GM19239 (cell line): Measurements from ENCODE around the gene GNG3.
"Not testable (repeated sequence)": the region's sequence is repeated elsewhere in the genome, so short reads cannot be mapped to it uniquely, and the experiment has no call there.

Experiments
- DNase-seq: peaks from one replicate; pipeline ENCODE4 v3.0.0; 2011; ENCODE audit warnings: low spot score; ENCODE audit not compliant: insufficient read length
- FAIRE-seq: peaks from 2 replicates; lab custom pipeline; 2011; peaks lifted over from hg19 to GRCh38; lab: Jason Lieb, UNC

Gene GNG3

DNA sequence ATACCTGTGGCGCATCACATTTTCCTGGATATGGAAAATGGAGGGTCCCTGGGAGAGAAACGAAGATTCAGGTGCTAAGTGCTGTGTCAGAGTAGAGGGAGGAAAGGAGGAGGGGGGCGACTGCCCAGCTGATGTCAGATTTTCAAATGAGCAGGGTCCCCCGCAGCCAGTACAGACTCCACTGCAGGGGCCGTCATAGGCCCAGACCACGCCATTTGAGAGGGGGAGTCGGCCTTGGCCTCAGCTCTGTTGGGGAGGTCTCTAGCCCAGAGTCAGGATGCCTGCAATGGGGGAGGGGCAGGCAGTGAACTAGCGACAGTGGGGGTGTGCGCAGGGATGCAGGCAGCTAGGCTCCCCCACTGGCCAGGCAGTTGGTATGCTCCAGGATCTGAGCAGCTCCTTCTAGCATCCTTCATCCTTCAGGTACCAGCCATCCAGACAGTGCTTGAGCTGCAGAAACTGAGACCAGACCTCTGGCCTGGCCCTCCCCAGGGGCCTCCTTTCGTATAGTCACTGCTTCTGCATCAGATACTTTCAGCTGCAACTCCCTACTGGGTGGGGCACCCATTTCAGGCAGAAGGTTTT, at the start of gene GNG3, which contains the start of gene BSCL2:
Gene GNG3 (plus strand): TSS at position 400 of the 585 bp plus-strand sequence. CDS start 620 bp downstream, outside the sequence.
Gene BSCL2 (minus strand): TSS at position 148 of the 585 bp plus-strand sequence. CDS start 229 bp downstream, outside the sequence.
- FAIRE-seq (no peak), DNase-seq (no peak)

GRCh38 chr11:62664405-62665074, 42.9 kb upstream of the GNG3 start:
- FAIRE-seq, result peak; percentile 35
- peak; percentile 65 for DNase-seq

- DNase-seq (peak; percentile 85), FAIRE-seq (peak; percentile 74)
Measured at GRCh38 chr11:62665075-62665598, 42.3 kb upstream of the GNG3 start, which contains the start of the genes C11orf98 and CSKMT. C11orf98 (minus strand) TSS chr11:62665210; CDS start chr11:62665169, 41 bp downstream. CSKMT (plus strand) TSS chr11:62665312; CDS start chr11:62665880, 568 bp downstream.

DNA sequence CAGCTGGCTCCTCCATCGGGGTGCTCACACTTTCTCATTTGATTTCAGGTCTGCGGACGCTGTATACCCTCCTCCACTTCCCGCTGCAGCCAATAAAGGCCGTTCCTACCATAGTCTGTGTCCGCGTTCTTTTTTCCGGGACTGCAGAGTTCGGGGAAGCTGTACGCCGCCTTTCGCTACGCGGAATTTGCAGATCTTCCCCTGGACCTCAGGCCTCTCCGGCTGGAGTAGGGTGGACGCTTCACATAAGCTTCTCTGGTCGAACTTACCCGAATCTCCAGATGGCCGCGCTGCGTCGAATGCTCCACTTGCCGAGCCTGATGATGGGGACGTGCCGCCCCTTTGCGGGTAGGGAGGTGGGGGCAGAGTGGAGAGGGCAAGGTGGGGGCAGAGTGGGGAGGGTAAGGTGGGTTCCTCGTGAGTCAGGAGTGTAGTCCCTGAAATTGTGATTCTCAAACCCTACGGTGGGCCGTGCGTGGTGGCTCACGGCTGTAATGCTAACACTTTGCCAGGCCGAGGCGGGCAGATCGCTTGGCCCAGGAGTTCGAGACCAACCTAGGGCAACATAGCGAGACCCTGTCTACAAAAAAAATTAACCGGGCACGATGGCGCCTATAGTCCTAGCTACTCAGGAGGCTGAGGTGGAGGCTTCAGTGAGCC, 41.7 kb upstream of the GNG3 start:
- no peak for FAIRE-seq
- no peak for DNase-seq

DNA sequence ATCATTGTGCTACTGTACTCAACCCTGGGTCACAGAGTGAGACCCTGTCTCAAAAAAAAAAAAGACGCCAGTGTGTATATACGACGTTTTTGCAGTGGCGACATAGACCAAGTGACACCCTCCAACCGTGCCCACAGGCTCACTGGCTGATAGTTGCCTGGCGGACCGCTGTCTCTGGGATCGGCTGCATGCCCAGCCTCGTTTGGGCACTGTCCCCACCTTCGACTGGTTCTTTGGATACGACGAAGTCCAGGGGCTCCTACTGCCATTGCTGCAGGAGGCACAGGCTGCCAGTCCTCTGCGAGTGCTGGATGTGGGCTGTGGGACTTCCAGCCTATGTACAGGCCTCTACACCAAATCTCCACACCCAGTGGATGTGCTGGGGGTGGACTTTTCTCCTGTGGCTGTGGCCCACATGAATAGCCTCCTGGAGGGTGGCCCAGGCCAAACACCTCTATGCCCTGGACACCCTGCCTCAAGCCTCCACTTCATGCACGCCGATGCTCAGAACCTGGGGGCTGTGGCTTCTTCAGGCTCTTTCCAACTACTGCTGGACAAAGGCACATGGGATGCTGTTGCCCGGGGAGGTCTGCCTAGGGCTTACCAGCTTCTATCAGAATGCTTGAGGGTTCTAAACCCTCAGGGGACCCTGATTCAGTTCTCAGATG, 41.1 kb upstream of the GNG3 start:
- DNase-seq (no peak), FAIRE-seq (no peak)

DNA sequence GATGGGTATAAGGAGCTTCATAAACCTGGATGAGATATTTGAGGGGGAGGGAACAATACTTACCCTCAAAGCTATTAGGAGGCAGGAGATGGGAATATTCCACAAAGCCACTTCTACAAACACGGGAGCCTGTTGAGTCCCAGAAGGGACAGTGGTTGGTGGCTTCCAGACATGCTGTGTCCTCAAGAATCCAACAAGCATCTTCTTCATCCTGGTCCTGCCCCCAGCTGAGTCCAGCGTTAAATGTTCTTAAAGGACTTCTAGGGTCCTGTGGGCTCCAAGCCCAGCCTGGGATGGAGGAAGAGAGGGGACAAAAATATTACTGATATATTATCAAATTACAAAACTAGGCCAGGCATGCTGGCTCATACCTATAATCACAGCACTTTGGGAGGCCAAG, 40.0 kb upstream of the GNG3 start:
- FAIRE-seq, result no peak
- DNase-seq, result no peak

DNA sequence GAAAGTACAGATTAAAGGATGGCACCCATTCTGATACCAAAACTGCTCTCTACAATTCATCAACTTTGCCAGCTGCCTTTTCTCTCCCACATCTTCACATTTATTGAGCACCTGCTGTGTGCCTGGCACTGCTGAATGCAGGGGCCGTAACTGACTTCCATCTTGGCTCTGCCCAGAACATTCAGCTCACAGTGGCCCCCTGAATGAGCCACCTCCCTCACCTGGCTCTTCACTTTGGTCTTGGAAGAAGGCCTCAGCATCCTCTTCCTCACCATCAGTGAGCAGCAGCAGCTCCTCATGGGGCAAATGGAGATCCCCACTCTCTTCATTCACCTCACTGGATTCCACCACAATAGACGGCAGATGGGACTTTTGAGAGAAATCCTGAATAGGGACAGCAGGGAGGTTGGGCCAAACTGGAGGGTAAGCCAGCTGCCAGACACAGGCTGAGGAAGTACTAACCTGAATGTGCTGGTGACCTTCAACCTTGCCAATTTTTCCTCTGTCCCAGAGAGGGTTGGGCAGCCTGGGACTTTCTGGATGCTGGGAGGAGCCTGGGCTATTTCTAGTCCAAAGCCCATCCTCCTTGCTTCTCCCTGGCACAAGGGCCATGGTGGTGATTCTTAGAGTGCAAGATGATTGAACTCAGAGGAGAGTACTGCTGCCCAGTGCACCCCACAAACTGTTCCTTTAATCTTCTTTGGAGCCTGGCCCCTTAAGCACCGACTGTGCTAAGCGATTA, 37.9 kb upstream of the GNG3 start:
- no peak for DNase-seq
- no peak for FAIRE-seq

- FAIRE-seq (no peak), DNase-seq (no peak)
Measured at GRCh38 chr11:62671236-62671607, 36.3 kb upstream of the GNG3 start.

DNA sequence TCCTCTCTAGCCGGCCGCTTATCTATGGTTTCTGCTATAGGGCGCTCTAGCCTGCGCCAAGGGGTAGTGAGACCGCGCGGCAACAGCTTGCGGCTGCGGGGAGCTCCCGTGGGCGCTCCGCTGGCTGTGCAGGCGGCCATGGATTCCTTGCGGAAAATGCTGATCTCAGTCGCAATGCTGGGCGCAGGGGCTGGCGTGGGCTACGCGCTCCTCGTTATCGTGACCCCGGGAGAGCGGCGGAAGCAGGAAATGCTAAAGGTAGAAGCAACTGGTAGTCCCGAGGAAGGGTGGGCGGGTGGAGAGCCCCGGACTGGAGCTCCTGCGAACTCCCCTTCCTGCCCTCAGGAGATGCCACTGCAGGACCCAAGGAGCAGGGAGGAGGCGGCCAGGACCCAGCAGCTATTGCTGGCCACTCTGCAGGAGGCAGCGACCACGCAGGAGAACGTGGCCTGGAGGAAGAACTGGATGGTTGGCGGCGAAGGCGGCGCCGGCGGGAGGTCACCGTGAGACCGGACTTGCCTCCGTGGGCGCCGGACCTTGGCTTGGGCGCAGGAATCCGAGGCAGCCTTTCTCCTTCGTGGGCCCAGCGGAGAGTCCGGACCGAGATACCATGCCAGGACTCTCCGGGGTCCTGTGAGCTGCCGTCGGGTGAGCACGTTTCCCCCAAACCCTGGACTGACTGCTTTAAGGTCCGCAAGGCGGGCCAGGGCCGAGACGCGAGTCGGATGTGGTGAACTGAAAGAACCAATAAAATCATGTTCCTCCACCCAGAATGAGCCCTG, 35.7 kb upstream of the GNG3 start, which contains the start of the genes LBHD1 and UQCC3:
Gene LBHD1 (minus strand): TSS at position 660 of the 782 bp plus-strand sequence. CDS start 2,236 bp downstream, outside the sequence.
Gene UQCC3 (plus strand): TSS at position 66 of the 782 bp plus-strand sequence. CDS start 73 bp downstream, at position 139.
- FAIRE-seq (peak; percentile 76), DNase-seq (peak; percentile 75)

DNA sequence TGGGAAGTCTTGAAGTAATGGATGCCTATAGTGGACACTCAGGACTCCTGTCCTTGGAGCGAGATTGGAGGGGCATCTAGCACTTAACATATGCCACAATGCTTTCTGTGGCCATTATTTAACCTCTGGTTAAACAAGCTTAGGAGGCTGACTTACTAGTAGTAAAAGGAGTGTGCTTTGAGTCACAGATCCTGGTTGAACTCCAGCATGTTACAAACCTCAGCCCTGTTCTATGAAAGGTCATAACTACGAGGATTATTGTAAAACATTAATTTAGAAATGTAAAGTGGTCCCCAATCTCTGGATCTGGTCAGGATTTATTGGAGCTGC, 34.3 kb upstream of the GNG3 start:
- DNase-seq (no peak), FAIRE-seq (no peak)

DNA sequence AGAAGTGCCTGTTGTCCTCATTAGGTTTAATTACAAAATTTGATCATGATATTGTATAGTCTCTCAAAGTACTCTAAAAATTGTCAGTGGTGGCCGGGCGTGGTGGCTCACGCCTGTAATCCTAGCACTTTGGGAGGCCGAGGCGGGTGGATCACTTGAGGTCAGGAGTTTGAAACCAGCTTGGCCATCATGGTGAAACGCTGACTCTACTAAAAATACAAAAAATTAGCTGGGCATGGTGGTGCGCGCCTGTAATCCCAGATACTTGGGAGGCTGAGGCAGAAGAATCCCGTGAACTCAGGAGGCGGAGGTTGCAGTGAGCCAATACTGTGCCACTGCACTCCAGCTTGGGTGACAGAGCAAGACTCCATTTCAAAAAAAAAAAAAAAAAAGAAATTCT, 32.1 kb upstream of the GNG3 start:
- FAIRE-seq, DNase-seq: not testable (repeated sequence)

- FAIRE-seq, result no peak
- DNase-seq, result no peak
Measured at GRCh38 chr11:62676698-62677097, 30.8 kb upstream of the GNG3 start.

- FAIRE-seq, result no peak
- no peak for DNase-seq
Measured at GRCh38 chr11:62677156-62677555, 30.3 kb upstream of the GNG3 start.

GRCh38 chr11:62677714-62678113, 29.8 kb upstream of the GNG3 start:
- DNase-seq, result no peak
- FAIRE-seq, result no peak

- DNase-seq, result no peak
- FAIRE-seq, result no peak
Measured at GRCh38 chr11:62678433-62678769, 29.1 kb upstream of the GNG3 start.

DNA sequence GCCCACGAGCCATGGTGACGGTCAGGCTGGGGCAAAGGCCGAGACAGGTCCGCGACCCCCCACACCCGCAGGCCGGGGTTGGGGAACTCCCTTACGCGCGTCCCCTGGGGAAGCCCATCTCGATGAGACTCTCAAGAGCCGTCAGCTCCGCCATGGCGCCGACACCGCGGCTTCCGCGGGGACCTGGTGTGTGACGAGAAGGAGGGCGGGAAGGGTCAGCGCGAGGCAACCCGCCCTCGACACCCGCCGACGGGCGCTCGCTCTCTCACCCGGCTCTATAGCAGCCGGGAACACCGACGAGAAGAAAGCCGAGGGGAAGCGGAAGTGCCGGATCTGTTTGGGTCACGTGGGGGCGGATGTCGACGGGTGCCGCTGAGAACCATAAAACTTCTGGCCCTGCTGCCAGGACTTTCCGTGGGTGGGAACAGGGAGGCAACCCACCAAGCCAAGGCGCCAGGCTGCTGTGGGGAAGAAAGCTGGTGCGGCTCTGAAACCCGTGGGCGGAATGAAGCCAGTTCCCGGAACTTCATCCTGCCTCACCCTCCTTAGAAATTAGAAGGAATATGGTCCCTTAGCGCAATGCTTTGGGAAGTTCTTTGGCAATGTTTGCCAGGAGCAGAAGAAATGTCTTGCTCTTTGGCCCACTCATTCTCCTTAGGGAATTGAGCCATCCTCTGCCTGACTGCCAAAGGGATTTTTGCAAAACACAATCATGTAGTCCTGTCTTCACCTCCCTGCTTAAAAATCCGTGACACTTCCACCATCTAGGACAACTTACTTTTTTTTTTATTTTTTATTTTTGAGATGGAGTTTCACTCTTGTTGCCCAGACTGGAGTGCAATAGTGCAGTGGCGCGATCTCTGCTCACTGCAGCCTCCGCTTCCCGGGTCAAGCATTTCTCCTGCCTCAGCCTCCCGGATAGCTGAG, 28.4 kb upstream of the GNG3 start, which contains the start of gene UBXN1:
Gene UBXN1 (minus strand): TSS at position 304 of the 927 bp plus-strand sequence. CDS start 150 bp downstream, at position 154.
- peak; percentile 91 for DNase-seq
- FAIRE-seq, result peak; percentile 59

- DNase-seq (peak; percentile 56), FAIRE-seq (peak; percentile 73)
Measured at GRCh38 chr11:62680825-62681240, 26.6 kb upstream of the GNG3 start.

DNA sequence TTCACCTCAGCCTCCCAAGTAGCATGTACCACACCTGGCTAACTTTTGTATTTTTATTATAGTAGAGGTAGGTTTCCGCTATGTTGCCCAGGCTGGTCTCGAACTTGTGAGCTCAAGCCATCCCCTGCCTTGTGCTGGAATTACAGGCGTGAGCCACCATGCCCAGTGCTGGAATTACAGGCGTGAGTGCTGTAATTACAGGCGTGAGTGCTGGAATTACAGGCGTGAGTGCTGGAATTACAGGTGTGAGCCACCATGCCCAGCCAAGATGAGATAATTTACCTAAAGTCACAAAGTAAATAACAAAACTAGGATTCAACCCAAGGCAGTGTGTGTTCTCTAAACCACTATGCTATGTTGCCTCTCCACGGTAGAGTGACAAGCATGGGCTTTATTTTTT, 25.0 kb upstream of the GNG3 start:
- DNase-seq (no peak), FAIRE-seq (no peak)
